OCI-LY1 (cell line): ENCODE data around the gene PTPN22.
A peak's percentile ranks its signal among the peaks of the same experiment; 100 is the strongest.

Experiments used
- H2AFZ ChIP-seq: fragments of 200-600 bp; sonication (generic), shearing (Covaris generic); 2 replicates; pipeline ENCODE4 v1.6.0; 2014; ENCODE audit warnings: antibody characterized with exemption, mild to moderate bottlenecking, low read length
- H3F3A ChIP-seq: fragments of 200-600 bp; sonication (generic), shearing (Covaris generic); 2 replicates; pipeline ENCODE4 v1.6.0; 2014; ENCODE audit warnings: mild to moderate bottlenecking, antibody characterized with exemption, low read length, moderate library complexity; ENCODE audit not compliant: insufficient read depth
- H3K27ac ChIP-seq: fragments of 200-600 bp; sonication (generic); 2 replicates; pipeline ENCODE4 v1.5.1; 2014; ENCODE audit warnings: low read length, mixed run types, mild to moderate bottlenecking, low read depth; ENCODE audit not compliant: poor library complexity, severe bottlenecking
- H3K27me3 ChIP-seq: fragments of 200-600 bp; sonication (generic); 2 replicates; pipeline ENCODE4 v1.6.0; 2014; ENCODE audit warnings: antibody characterized with exemption, mild to moderate bottlenecking, low read length, moderate library complexity; ENCODE audit not compliant: insufficient read depth
- H3K36me3 ChIP-seq: fragments of 200-600 bp; sonication (generic); 2 replicates; pipeline ENCODE4 v1.6.1; 2014; ENCODE audit warnings: mild to moderate bottlenecking, antibody characterized with exemption, low read length, moderate library complexity, mixed read lengths; ENCODE audit not compliant: insufficient read depth
- H3K4me1 ChIP-seq: fragments of 200-600 bp; sonication (generic); 2 replicates; pipeline ENCODE4 v1.5.1; 2014; ENCODE audit warnings: mild to moderate bottlenecking, low read length, moderate library complexity; ENCODE audit not compliant: insufficient read depth, severe bottlenecking
- H3K4me2 ChIP-seq: fragments of 200-600 bp; sonication (generic), shearing (Covaris generic); 2 replicates; pipeline ENCODE4 v1.6.1; 2014; ENCODE audit warnings: low read length
- H3K4me3 ChIP-seq: fragments of 200-600 bp; sonication (generic); 2 replicates; pipeline ENCODE4 v1.5.1; 2014; ENCODE audit warnings: low read length, low read depth, mild to moderate bottlenecking, mixed read lengths; ENCODE audit not compliant: poor library complexity, severe bottlenecking
- H3K79me2 ChIP-seq: fragments of 200-600 bp; shearing (Covaris generic); 2 replicates; pipeline ENCODE4 v1.6.1; 2016; ENCODE audit warnings: mixed run types, low read length, mixed read lengths; ENCODE audit not compliant: insufficient read depth
- H3K9ac ChIP-seq: fragments of 200-600 bp; sonication (generic), shearing (Covaris generic); 2 replicates; pipeline ENCODE4 v1.6.1; 2014; ENCODE audit warnings: mild to moderate bottlenecking, low read length, mixed read lengths
- H3K9me2 ChIP-seq: fragments of 200-600 bp; sonication (generic), shearing (Covaris generic); 2 replicates; pipeline ENCODE4 v1.6.1; 2014; ENCODE audit warnings: low read depth, mild to moderate bottlenecking, low read length, mixed read lengths
- H3K9me3 ChIP-seq: fragments of 200-600 bp; shearing (Covaris generic); 2 replicates; pipeline ENCODE4 v1.6.1; 2014; ENCODE audit warnings: low read length, mixed read lengths
- H4K20me1 ChIP-seq: fragments of 200-600 bp; sonication (generic), shearing (Covaris generic); 2 replicates; pipeline ENCODE4 v1.6.0; 2016; ENCODE audit warnings: mild to moderate bottlenecking, low read length; ENCODE audit not compliant: insufficient read depth
- EZH2 ChIP-seq: fragments of 200-600 bp; sonication (generic), shearing (Covaris generic); IDR thresholded peaks from 2 replicates; pipeline ENCODE4 v1.8.0; 2017; ENCODE audit warnings: borderline replicate concordance, mixed run types, mild to moderate bottlenecking, antibody characterized with exemption, low read length, moderate library complexity, mixed read lengths
- TF ChIP-seq, protein P1 (sequence below): fragments of 200-600 bp; sonication (generic), shearing (Covaris generic); IDR thresholded peaks from 2 replicates; pipeline ENCODE4 v1.5.1; 2017; ENCODE audit warnings: mild to moderate bottlenecking, antibody characterized with exemption, low read length, moderate library complexity, mixed read lengths

PTPN22 gene

GRCh38 chr1:113904293-113904673, 32.8 kb upstream of the PTPN22 start:
- H3K27ac ChIP-seq = peak overlapping the region; percentile 67
- peaks cover 42% of the 10 kb centered on the region for H3K36me3 ChIP-seq
- no peaks in the 10 kb centered on the region for H3K27me3 ChIP-seq
- TF ChIP-seq, protein P1, sequence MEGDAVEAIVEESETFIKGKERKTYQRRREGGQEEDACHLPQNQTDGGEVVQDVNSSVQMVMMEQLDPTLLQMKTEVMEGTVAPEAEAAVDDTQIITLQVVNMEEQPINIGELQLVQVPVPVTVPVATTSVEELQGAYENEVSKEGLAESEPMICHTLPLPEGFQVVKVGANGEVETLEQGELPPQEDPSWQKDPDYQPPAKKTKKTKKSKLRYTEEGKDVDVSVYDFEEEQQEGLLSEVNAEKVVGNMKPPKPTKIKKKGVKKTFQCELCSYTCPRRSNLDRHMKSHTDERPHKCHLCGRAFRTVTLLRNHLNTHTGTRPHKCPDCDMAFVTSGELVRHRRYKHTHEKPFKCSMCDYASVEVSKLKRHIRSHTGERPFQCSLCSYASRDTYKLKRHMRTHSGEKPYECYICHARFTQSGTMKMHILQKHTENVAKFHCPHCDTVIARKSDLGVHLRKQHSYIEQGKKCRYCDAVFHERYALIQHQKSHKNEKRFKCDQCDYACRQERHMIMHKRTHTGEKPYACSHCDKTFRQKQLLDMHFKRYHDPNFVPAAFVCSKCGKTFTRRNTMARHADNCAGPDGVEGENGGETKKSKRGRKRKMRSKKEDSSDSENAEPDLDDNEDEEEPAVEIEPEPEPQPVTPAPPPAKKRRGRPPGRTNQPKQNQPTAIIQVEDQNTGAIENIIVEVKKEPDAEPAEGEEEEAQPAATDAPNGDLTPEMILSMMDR = no peak
- no peak for TF ChIP-seq EZH2
- H3K9ac ChIP-seq = peak overlapping the region; percentile 81
- no peaks in the 10 kb centered on the region for H3K9me3 ChIP-seq
- no peaks in the 10 kb centered on the region for H3F3A ChIP-seq
- peaks cover 27% of the 10 kb centered on the region for H3K4me1 ChIP-seq
- H3K9me2 ChIP-seq = no peaks in the 10 kb centered on the region
- no peaks in the 10 kb centered on the region for H4K20me1 ChIP-seq
- H3K4me2 ChIP-seq = peak overlapping the region; percentile 70
- H2AFZ ChIP-seq = no peak overlapping the region
- H3K79me2 ChIP-seq = peaks cover 13% of the 10 kb centered on the region; the same call in 1 of the 2 replicates
- peak overlapping the region; percentile 86 for H3K4me3 ChIP-seq

- Histone ChIP-seq H4K20me1 (no peaks in the 10 kb centered on the region), H3K4me2 (peak overlapping the region; percentile 70), H3K9me3 (no peaks in the 10 kb centered on the region), H3K27ac (peak overlapping the region; percentile 67), H3K4me1 (peaks cover 27% of the 10 kb centered on the region), H3F3A (no peaks in the 10 kb centered on the region), H3K9me2 (no peaks in the 10 kb centered on the region), H3K27me3 (no peaks in the 10 kb centered on the region), H3K79me2 (peaks cover 13% of the 10 kb centered on the region; the same call in 1 of the 2 replicates), H3K36me3 (peaks cover 48% of the 10 kb centered on the region), H3K4me3 (peak overlapping the region; percentile 86), H2AFZ (no peak overlapping the region), H3K9ac (peak overlapping the region; percentile 81)
- TF ChIP-seq EZH2 = no peak
- TF ChIP-seq, protein P1 = no peak
Measured at GRCh38 chr1:113903501-113904292, 32.2 kb upstream of the PTPN22 start.

- no peak overlapping the region for H3K4me2 ChIP-seq
Measured at GRCh38 chr1:113901191-113901590, 29.7 kb upstream of the PTPN22 start.

More at GRCh38 chr1:113901191-113901590, 29.7 kb upstream of the PTPN22 start:
- H3K9ac ChIP-seq = no peak overlapping the region
- peaks cover 63% of the 10 kb centered on the region for H3K36me3 ChIP-seq
- TF ChIP-seq EZH2 = no peak
- TF ChIP-seq, protein P1 = no peak
- H3K27me3 ChIP-seq = no peaks in the 10 kb centered on the region
- no peak overlapping the region for H3K27ac ChIP-seq
- no peaks in the 10 kb centered on the region for H3K9me3 ChIP-seq
- no peaks in the 10 kb centered on the region for H3K9me2 ChIP-seq
- peaks cover 13% of the 10 kb centered on the region; the same call in 1 of the 2 replicates for H3K79me2 ChIP-seq
- H3F3A ChIP-seq = no peaks in the 10 kb centered on the region
- H2AFZ ChIP-seq = no peak overlapping the region
- H3K4me1 ChIP-seq = peaks cover 22% of the 10 kb centered on the region
- H4K20me1 ChIP-seq = no peaks in the 10 kb centered on the region
- no peak overlapping the region for H3K4me3 ChIP-seq
